Transverse colon (tissue), 4 donors: ENCODE results near the gene HPCAL1. TPM values are rescaled to one million over a fixed set of nuclear protein-coding genes. Genes with fewer than 3 reads are reported as not detected.
"Not testable (repeated sequence)": the region's sequence is repeated elsewhere in the genome, so short reads cannot be mapped to it uniquely, and the experiment has no call there.

Experiments
- DNase-seq: peaks from one replicate; pipeline ENCODE4 v3.0.0-alpha.2; 2019
- H3K27ac ChIP-seq, 4 donors: fragments of 200-600 bp; sonication (generic); 2 replicates each; pipeline ENCODE4 v1.5.1; 2016 to 2018; ENCODE audit warnings: inconsistent platforms in 4 of 4
- H3K27me3 ChIP-seq: fragments of 200-600 bp; sonication (generic); 2 replicates; pipeline ENCODE4 v1.5.1; 2017; ENCODE audit warnings: inconsistent platforms
- H3K36me3 ChIP-seq, 4 donors: fragments of 200-600 bp; sonication (generic); 2 replicates each; pipeline ENCODE4 v1.5.1; 2017 to 2019; ENCODE audit warnings: inconsistent platforms in 4 of 4
- H3K4me1 ChIP-seq, 4 donors: fragments of 200-600 bp; sonication (generic); 2 replicates each; pipeline ENCODE4 v1.5.1; 2017 to 2020; ENCODE audit warnings: inconsistent platforms in 4 of 4
- H3K4me3 ChIP-seq, 4 donors: fragments of 200-600 bp; sonication (generic); 1 replicate in 1 of 4; 2 replicates in 3 of 4; pipeline versions ENCODE4 v1.5.1 to v1.6.1; 2017 to 2019; ENCODE audit warnings: inconsistent platforms in 4 of 4
- H3K9me3 ChIP-seq, 2 donors: fragments of 200-600 bp; sonication (generic); 2 replicates each; pipeline ENCODE4 v1.5.1; 2017 to 2019; ENCODE audit warnings: inconsistent platforms in 2 of 2
- EP300 ChIP-seq: sonication (generic); formaldehyde crosslinking; IDR thresholded peaks from one replicate; pipeline ENCODE4 v1.6.1; 2017; ENCODE audit warnings: antibody characterized with exemption, low read depth
- POLR2A ChIP-seq: fragments of 450-650 bp; IDR thresholded peaks from one replicate; pipeline ENCODE4 v1.6.1; 2016; ENCODE audit warnings: antibody characterized with exemption, mild to moderate bottlenecking, moderate library complexity
- POLR2AphosphoS5 ChIP-seq, 3 donors: sonication (generic); formaldehyde crosslinking; IDR thresholded peaks; one replicate each; pipeline ENCODE4 v1.6.1; 2016; ENCODE audit warnings: antibody characterized with exemption in 3 of 3
- WGBS, 2 donors: methylation state at CpG; one replicate each; pipeline ENCODE4 v1.1.5; 2018; ENCODE audit warnings: low coverage in 1 of 2; 5-methylcytosine and 5-hydroxymethylcytosine counted together
- in situ Hi-C, 4 donors: fragments of 200-750 bp; cut with MboI; loops; one replicate each; pipeline versions ENCODE4 v1.15.0 to v1.15.1; 2017; ENCODE audit warnings: low sequenced_read_pairs in 3 of 4, low pct_ligation_motif_present in 1 of 4, low pct_unique_long_range_greater_than_20kb in 1 of 4
- intact Hi-C: fragments of 100-400 bp; cut with DNase I; formaldehyde crosslinking; loops from one replicate; pipeline ENCODE4 v1.15.1; 2023; ENCODE audit warnings: low total_unique reads
- total RNA-seq, 4 donors: library from RNA; depleted of rRNA; stranded (reverse); fragments of >200 nt; gene quantifications; one replicate each; pipeline ENCODE4 v1.1.0, GENCODE V29; 2016
- TF ChIP-seq, protein P1 (sequence below), 5 experiments: fragments of 200-600 bp in 3 of 5; fragments of 450-650 bp in 2 of 5; sonication (generic) in 3 of 5; IDR thresholded peaks; 1 replicate in 2 of 5; 2 replicates in 3 of 5; pipeline ENCODE4 v1.5.1; 2016 to 2017; ENCODE audit warnings: antibody characterized with exemption in 5 of 5, inconsistent platforms in 3 of 5, mild to moderate bottlenecking in 2 of 5, moderate library complexity in 1 of 5

Gene HPCAL1
- total RNA-seq, 4 donors from 2014 or later, result 88.9 to 221 (median 129) TPM

DNA sequence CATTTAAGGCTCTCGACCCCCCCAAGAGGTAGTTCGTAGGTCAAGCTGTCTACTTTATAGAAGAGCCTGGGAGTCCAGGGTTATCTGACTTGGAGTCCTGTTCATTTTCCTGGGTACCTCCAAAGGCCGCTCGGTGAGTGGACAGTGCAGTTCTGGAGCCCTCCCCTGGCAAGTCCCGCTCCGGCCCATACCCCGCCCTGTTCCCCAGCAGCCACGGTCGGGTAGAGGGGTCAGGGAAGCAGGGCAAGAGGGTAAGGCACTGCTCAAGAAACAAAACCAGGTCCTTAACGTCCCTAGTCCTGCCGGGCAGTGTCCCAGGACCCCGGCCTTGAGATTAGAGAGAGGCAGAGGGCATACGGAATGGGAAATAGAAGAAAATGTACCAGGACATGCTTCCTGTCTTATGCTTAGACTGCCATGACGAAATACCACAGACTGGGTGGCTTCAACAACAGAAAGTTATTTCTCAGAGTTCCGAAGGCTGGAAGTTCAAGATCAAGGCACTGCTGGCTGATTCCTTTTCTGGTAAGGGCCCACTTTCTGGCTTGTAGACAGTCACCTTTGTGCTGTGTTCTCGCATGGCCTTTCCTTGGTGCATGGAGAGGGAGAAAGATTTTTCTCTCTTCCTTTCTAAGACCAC, 5.4 kb upstream of the HPCAL1 start:
- Histone ChIP-seq H3K4me3 (no peak overlapping the region), H3K27ac (peak overlapping the region in 3 of 4 donors; percentile 31 to 45 (median 43))
- in situ Hi-C loops, result loop anchor here in 1 of 4 donors (25.0 kb wide), 1 partner anchor 115 kb away; no protein-coding TSS in a partner anchor

DNA sequence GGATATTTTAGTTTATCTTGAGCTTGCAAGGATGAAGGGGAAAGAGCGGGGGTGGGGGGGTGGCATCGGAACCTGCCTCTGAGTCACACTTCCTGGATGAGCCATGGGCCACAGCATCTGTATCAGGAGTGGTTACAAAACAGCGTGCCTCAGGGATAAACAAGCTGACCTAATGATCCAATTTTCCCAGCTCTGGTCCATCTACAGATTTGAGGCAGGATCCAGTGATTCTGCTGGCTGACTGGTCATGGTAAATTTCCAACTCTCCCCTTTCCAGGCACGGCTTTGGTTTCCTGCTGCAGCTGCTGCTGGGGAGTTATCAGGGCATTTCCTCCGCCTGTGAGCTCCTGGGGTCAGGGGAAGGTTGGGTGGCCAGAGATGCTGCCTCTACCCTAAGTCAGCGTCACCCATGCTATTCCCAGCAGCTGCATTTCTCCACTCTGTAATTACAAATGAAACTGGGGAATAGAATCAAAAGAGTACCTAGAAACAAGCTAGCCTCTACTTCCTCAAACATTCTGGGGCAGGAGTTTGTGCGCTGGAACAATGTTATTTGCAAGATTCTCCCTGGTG, 4.7 kb upstream of the HPCAL1 start:
- no peak for TF ChIP-seq POLR2A
- TF ChIP-seq EP300, result no peak
- peak in 1 of 3 donors; percentile 26 for TF ChIP-seq POLR2AphosphoS5 (IDR thresholded peaks at IDR 0.05)
- TF ChIP-seq, protein P1, sequence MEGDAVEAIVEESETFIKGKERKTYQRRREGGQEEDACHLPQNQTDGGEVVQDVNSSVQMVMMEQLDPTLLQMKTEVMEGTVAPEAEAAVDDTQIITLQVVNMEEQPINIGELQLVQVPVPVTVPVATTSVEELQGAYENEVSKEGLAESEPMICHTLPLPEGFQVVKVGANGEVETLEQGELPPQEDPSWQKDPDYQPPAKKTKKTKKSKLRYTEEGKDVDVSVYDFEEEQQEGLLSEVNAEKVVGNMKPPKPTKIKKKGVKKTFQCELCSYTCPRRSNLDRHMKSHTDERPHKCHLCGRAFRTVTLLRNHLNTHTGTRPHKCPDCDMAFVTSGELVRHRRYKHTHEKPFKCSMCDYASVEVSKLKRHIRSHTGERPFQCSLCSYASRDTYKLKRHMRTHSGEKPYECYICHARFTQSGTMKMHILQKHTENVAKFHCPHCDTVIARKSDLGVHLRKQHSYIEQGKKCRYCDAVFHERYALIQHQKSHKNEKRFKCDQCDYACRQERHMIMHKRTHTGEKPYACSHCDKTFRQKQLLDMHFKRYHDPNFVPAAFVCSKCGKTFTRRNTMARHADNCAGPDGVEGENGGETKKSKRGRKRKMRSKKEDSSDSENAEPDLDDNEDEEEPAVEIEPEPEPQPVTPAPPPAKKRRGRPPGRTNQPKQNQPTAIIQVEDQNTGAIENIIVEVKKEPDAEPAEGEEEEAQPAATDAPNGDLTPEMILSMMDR (IDR thresholded peaks at IDR 0.05), result no peak
- Histone ChIP-seq H3K36me3 (no peaks in the 10 kb centered on the region), H3K4me1 (peaks cover 3 to 23% (median 15%) of the 10 kb centered on the region in 4 donors), H3K27me3 (no peaks in the 10 kb centered on the region), H3K4me3 (no peak overlapping the region), H3K9me3 (peaks cover 0 to 9% of the 10 kb centered on the region in 2 donors), H3K27ac (peak overlapping the region; percentile 30 to 50 (median 41))
- intact Hi-C loops (no loop called here), in situ Hi-C loops (loop anchor here in 1 of 4 donors (25.0 kb wide), 1 partner anchor 114 kb away; no protein-coding TSS in a partner anchor)
- peak; percentile 59 for DNase-seq
- WGBS, 2 donors, result 42 to 50% methylated on average over 1 to 7 of the region's 7 CpGs

More for the DNA sequence above, 5.4 kb upstream of the HPCAL1 start:
- Histone ChIP-seq H3K4me1 (peaks cover 3 to 22% (median 15%) of the 10 kb centered on the region in 4 donors), H3K9me3 (peaks cover 0 to 9% of the 10 kb centered on the region in 2 donors), H3K27me3 (no peaks in the 10 kb centered on the region), H3K36me3 (no peaks in the 10 kb centered on the region)
- no peak for DNase-seq
- 89 to 91% methylated on average over 4 to 16 of the region's 16 CpGs for WGBS, 2 donors
- intact Hi-C loops, result no loop called here
- TF ChIP-seq EP300 (no peak), POLR2A (no peak), POLR2AphosphoS5 (IDR thresholded peaks at IDR 0.05) (no peak)
- TF ChIP-seq, protein P1 (IDR thresholded peaks at IDR 0.05), result no peak

DNA sequence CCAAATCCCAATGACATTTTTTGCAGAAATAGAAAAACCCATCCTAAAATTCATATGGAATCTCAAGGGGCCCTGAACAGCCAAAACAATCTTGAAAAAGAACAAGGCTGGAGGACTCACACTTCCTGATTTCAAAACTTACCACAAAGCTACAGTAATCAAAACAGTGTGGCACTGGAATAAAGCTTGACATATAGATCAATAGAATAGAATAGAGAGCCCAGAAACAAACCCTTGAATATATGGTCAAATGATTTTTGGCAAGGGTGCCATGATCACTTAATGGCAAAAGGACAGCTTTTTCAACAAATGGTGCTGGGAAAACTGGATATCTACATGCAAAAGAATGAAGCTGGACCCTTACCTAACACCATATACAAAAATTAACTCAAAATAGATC, 3.9 kb upstream of the HPCAL1 start:
- H3K4me3 ChIP-seq, H3K36me3 ChIP-seq, DNase-seq, H3K9me3 ChIP-seq, intact Hi-C loops, H3K27me3 ChIP-seq: not testable (repeated sequence)
- in situ Hi-C loops, result loop anchor here in 1 of 4 donors (25.0 kb wide), 1 partner anchor 114 kb away; no protein-coding TSS in a partner anchor
- Histone ChIP-seq H3K4me1 (peaks cover 3 to 23% (median 17%) of the 10 kb centered on the region in 4 donors), H3K27ac (peak overlapping the region; percentile 30 to 50 (median 41))

DNA sequence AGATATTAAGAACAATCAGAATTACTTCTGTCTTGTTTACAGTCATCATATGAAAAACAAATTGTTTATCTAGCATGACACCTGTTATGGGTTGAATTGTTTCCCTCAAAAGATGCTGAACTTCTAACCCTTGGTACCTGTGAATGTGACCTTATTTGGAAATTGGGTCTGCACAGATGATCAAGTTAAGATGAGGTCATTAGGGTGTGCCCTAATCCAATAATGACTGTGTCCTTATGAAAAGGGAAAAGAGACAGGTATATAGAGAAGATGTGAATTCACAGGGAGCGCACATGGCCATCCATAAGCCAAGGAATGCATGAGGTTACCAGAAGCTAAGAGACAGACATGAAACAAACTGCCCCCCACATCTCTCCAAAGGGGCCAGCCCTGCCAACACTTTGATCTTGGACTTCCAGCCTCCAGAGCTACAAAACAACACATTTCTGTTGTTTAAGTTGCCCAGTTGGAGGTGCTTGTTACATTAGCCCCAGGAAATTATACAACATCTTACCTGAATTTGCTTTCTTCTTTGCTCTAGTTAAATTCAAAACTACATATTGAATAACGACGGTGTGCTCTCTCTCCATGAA, 2.3 kb upstream of the HPCAL1 start:
- no peak for TF ChIP-seq EP300
- TF ChIP-seq, protein P1 (IDR thresholded peaks at IDR 0.05), result no peak
- TF ChIP-seq POLR2AphosphoS5 (IDR thresholded peaks at IDR 0.05), result no peak
- TF ChIP-seq POLR2A, result no peak
- no peaks in the 10 kb centered on the region for H3K36me3 ChIP-seq
- no peaks in the 10 kb centered on the region for H3K9me3 ChIP-seq
- DNase-seq, result no peak
- no peak overlapping the region for H3K4me3 ChIP-seq
- H3K4me1 ChIP-seq, result peaks cover 14 to 36% (median 30%) of the 10 kb centered on the region in 4 donors
- H3K27me3 ChIP-seq, result no peaks in the 10 kb centered on the region
- intact Hi-C loops, result loop anchor here (5.0 kb wide), 1 partner anchor 107 kb away; no protein-coding TSS in a partner anchor
- in situ Hi-C loops, result no loop called here
- 62 to 75% methylated on average over 3 of the region's 3 CpGs for WGBS, 2 donors
- H3K27ac ChIP-seq, result peak overlapping the region in 2 of 4 donors; percentile 1 to 95
